Kidney tubule cell (primary cell): Measurements from ENCODE around the gene CYP2A7.
"Not testable (repeated sequence)": the region's sequence is repeated elsewhere in the genome, so short reads cannot be mapped to it uniquely, and the experiment has no call there.

Experiments
- DNase-seq: peaks from one replicate; pipeline ENCODE4 v3.0.0-alpha.2; 2018; ENCODE audit warnings: low spot score

CYP2A7 gene

GRCh38 chr19:40899964-40900363, 17.9 kb upstream of the CYP2A7 start:
- not testable (repeated sequence) for DNase-seq

DNA sequence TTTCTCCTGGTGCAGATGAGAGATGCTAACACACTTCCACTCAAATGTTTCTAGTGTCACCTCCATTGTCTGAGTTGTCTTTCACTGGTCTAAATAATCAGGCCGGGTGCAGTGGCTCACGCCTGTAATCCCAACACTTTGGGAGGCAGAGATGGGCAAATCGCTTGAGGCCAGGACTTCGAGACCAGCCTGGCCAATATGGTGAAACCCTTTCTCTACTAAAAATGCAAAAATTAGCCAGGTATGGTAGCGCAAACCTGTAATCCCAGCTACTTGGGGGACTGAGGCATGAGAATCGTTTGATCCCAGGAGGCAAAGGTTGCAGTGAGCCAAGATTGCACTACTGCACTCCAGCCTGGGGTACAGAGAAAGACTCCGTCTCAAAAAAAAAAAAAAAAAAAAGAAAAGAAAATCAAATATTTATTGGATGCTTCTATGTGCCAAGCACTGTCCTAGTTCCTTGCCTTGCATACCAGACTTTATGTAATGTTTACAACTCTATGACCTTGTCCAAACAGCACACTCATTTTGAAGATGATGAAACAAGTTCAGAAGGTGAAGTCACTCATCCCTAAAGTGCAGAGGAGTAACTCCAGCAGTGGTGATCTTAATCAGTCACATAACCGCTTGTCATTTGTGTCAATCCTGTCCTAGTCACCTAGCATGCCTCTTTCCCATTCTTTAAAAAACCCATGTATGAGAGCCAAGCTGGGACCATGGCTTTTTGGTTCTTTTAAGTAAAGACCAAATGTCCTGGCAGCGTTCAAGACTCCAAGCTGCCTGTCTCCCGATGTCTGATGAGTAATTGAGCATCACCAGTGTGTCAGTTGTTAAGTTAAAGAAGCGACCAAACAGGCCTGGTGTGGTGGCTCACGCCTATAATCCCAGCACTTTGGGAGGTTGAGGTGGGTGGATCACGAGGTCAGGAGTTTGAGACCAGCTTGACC, 15.1 kb upstream of the CYP2A7 start:
- not testable (repeated sequence) for DNase-seq

DNA sequence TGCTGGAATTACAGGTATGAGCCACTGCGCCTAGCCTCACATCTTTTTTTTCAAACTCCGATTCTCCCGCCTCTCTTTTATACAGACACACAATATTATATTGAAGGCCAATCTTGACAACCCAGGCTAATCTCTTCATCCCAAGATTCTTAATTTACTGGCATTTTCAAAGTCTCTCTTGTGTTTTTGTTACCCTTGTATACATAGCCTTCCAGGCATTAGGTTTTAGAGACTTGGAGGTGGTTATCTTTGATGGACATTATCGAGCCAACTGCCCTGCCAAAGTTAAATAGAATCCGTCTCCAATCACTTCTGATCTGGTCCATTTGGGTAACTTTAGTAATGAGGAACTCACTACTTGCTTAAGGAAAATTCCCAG, 14.4 kb upstream of the CYP2A7 start:
- no peak for DNase-seq

- no peak for DNase-seq
Measured at GRCh38 chr19:40893112-40893511, 11.1 kb upstream of the CYP2A7 start.

- DNase-seq = no peak
Measured at GRCh38 chr19:40889366-40889765, 7.3 kb upstream of the CYP2A7 start.

DNA sequence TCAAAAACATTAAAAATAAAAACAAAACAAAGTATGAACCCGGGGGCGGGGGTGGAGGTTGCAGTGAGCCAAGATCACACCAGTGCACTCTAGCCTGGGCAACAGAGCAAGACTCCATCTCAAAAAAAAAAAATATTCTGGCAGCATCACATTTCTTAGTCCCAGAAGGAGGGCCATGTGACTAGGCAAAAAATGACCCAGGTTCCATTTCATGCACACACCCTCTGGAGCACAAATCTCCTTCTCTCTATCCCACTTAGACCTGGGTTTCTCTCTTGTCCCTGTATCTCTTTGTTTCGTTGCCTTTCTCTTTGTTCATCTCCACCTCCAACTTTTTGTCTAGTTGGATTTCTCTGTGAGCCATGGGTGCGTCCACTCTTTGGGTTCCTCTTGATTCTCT, 6.2 kb upstream of the CYP2A7 start:
- no peak for DNase-seq

DNA sequence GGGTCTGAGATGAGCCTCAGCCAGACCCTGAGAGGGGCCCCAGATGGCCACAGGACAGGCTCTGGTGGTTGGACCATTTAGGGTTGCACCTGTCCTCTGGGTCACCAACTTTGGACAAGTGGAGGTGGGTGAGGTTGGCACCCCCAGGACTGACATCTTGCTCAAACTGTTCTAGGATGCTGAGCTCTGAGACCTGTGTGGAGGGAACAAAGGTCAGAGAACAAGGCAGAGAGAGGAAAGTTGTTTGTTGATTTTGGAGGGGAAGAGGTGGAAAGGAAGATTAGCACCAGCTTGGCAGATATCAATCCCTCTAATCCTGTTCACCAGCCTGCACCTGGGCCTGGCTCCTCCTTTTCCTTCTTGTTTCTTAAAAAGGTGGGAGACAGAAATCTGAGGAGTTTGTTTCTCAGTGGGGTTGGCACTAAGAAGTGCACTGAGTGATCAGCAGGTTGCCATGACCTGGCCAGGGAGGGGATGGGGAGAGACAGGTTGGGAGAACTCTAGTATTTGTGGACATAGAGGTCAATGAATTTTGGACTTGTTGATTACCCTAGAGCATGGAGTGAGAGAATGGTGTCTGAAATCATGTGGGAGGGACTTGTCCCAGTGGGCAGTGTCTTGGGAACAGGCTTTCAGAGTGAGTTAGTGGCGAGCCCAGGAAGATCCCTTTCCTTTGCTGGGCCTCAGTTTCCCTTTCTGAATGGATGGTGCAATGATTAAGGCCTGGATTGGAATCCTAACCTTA, 2.3 kb upstream of the CYP2A7 start:
- not testable (repeated sequence) for DNase-seq

DNA sequence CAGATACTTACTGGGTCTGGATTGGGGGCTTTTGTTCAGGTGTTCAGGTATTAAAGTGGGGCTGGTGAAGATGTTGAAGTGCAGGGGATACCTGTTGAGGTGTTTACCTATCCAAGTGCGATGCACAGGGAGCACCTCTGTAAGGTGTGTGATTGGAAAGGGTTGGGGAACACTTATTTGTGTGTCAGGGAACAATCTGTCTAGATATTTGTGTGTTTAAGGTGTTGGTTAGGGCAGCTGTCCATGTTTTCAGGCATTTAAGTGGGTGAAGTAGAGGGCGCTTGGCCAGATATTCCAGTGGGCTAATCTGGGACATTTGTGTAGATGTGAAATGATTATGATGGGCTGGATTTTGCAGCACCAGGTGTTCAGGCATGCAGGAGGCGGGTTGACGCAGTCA, 2.7 kb downstream of the CYP2A7 start:
- not testable (repeated sequence) for DNase-seq

DNA sequence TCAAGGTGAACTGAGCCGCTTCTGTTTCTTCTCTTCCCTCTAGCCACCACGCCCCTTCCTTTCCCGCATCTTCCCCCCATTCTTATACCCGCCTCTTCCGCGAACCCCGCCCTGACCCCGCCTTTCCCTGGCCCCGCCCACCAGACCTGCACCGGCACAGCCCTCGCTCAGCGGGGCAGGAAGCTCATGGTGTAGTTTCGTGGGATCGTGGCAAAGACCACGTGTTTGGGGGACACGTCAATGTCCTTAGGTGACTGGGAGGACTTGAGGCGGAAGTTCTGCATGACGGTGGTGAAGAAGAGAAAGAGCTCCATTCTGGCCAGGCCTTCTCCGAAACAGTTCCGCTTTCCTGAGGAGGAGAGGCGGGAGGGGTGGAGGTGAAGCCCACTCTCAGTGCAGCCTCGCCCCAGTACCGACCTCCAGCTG, 6.5 kb downstream of the CYP2A7 start:
- not testable (repeated sequence) for DNase-seq

- not testable (repeated sequence) for DNase-seq
Measured at GRCh38 chr19:40874874-40875273, 7.2 kb downstream of the CYP2A7 start.

DNA sequence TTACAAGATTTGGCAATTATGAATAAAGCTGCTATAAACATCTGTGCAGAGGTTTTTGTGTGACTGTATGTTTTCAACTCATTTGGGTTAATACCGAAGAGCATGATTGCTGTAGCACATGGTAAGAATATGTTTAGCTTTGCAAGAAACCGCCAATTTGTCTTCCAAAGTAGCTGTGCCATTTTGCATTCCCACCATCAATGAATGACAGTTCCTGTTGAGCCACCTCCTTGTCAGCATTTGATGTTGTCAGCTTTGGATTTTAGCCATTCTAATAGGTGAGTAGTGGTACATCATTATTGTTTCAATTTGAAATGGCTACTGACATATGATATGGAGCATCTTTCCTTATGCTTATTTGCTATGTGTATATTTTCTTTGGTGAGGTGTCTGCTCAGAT, 8.2 kb downstream of the CYP2A7 start:
- DNase-seq = not testable (repeated sequence)

GRCh38 chr19:40872209-40872608, 9.8 kb downstream of the CYP2A7 start:
- no peak for DNase-seq

- DNase-seq = no peak
Measured at GRCh38 chr19:40867701-40868100, 14.3 kb downstream of the CYP2A7 start.

- not testable (repeated sequence) for DNase-seq
Measured at GRCh38 chr19:40864739-40865496, 17.1 kb downstream of the CYP2A7 start.

GRCh38 chr19:40862785-40863184, 19.2 kb downstream of the CYP2A7 start:
- no peak for DNase-seq

DNA sequence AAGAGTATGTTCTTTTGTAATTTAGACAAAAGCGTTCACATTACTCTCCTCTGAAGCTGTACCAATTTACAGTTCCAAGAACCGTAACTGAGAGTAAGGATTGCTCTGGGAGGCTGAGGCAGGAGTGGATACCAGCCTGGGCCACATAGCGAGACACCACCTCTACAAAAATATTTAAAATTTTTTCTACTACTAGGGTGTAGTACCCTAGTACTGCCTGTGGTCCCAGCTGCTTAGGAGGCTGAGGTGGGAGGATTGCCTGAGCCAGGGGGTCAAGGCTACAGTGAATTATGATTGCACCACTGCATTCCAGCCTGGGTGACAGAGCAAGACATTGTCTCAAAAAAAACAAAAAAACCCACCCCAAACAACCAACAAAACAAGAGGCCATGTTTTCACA, 19.7 kb downstream of the CYP2A7 start:
- no peak for DNase-seq

GRCh38 chr19:40858109-40858508, 23.9 kb downstream of the CYP2A7 start:
- DNase-seq = no peak

DNA sequence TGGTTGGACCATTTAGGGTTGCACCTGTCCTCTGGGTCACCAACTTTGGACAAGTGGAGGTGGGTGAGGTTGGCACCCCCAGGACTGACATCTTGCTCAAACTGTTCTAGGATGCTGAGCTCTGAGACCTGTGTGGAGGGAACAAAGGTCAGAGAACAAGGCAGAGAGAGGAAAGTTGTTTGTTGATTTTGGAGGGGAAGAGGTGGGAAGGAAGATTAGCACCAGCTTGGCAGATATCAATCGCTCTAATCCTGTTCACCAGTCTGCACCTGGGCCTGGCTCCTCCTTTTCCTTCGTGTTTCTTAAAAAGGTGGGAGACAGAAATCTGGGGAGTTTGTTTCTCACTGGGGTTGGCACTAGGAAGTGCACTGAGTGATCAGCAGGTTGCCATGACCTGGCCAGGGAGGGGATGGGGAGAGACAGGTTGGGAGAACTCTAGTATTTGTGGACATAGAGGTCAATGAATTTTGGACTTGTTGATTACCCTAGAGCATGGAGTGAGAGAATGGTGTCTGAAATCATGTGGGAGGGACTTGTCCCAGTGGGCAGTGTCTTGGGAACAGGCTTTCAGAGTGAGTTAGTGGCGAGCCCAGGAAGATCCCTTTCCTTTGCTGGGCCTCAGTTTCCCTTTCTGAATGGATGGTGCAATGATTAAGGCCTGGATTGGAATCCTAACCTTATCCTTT, 29.4 kb downstream of the CYP2A7 start:
- not testable (repeated sequence) for DNase-seq

DNA sequence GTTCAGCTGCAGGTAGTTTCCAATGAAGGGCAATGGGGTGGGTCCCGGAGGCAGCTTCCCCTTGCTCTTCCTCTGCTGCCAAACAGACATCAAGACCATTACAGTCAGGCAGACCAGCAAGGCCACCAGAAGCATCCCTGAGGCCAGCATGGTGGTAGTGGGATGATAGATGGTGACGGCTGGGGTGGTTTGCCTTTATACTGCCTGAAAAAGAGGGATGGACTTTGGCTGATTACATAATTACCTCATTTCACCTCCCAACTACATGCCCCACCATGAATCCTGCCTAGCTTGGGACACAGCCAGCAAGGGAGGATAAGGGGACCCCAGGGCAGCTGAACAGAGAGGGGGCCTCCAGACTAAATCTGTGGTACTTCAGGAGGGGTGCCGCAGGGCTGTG, 31.8 kb downstream of the CYP2A7 start, which contains the start of gene CYP2A6:
Gene CYP2A6 (minus strand): TSS at position 171 of the 400 bp plus-strand sequence. CDS start 21 bp downstream, at position 150.
- not testable (repeated sequence) for DNase-seq

DNA sequence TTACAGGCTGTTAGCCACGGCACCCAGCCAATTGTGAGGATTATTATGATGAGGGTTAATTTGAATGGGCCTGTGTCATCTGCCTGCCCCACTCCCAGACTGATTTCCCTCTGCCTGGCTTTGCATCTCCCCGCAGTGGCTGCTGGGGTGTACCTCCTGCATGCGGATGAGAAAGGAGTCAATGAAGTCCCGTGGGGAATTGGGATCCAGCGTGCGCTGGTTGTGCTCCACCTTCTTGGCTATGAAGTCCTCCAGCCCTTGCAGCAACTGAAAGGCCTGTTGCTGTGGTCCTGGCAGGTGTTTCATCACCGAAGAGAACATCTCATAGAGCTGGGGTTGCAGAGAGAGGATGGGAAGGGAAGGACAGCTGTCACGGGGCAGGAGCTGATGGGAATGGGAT, 35.3 kb downstream of the CYP2A7 start:
- not testable (repeated sequence) for DNase-seq

- DNase-seq = not testable (repeated sequence)
Measured at GRCh38 chr19:40843653-40844052, 38.4 kb downstream of the CYP2A7 start.
